ENCODE data around the gene TMEM87A.

The TMEM87A gene

GRCh38 chr15:42215913-42216829 lies 57.1 kb downstream of the TMEM87A start (continued):
- TF ChIP-seq, protein P1, sequence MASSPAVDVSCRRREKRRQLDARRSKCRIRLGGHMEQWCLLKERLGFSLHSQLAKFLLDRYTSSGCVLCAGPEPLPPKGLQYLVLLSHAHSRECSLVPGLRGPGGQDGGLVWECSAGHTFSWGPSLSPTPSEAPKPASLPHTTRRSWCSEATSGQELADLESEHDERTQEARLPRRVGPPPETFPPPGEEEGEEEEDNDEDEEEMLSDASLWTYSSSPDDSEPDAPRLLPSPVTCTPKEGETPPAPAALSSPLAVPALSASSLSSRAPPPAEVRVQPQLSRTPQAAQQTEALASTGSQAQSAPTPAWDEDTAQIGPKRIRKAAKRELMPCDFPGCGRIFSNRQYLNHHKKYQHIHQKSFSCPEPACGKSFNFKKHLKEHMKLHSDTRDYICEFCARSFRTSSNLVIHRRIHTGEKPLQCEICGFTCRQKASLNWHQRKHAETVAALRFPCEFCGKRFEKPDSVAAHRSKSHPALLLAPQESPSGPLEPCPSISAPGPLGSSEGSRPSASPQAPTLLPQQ (tag by site-specific recombination; IDR thresholded peaks at IDR 0.05): no peak
- no peak for TF ChIP-seq ZSCAN5A (tag by site-specific recombination; IDR thresholded peaks at IDR 0.05)

DNA sequence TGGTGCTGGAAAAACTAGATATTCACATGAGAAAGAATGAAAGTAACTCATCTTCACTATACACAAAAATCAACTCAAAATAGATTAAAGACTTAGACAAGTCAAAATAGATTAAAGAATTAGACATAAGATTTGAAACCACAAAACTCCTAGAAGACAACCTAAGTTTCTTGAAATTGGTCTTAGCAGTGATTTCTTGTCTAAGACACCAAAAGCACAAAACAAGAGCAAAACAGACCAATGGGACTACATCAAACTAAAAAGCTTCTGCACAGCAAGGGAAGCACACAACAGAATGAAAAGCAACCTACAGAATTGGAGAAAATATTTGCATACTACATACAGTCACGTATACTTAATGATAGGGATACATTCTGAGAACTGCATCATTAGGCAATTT lies 58.6 kb downstream of the TMEM87A start:
- H3K27ac ChIP-seq (ENCODE audit: extremely low read depth, low read depth, low read length): no peak overlapping the region
- H3K4me3 ChIP-seq (ENCODE audit: low read depth, low read length): no peak overlapping the region
- ChIA-PET POLR2A (no interaction called here), CTCF (no interaction called here)
- no peaks in the 10 kb centered on the region for H3K9me3 ChIP-seq (ENCODE audit: control insufficient read depth, insufficient read depth, low read depth, low read length)
- H3K36me3 ChIP-seq (ENCODE audit: control insufficient read depth in 2 of 2, insufficient read depth in 1 of 2, low read length in 2 of 2): peaks cover 14 to 77% of the 10 kb centered on the region in 2 experiments
- TF ChIP-seq TCF7L2 (IDR thresholded peaks at IDR 0.05; ENCODE audit: borderline replicate concordance, low read depth, low read length) (no peak), ZNF23 (tag by site-specific recombination; IDR thresholded peaks at IDR 0.05; ENCODE audit: borderline replicate concordance) (no peak), ZNF140 (tag by site-specific recombination; IDR thresholded peaks at IDR 0.05) (no peak)
- no peaks in the 10 kb centered on the region for H3K4me1 ChIP-seq (ENCODE audit: control insufficient read depth, insufficient read depth, low read length)

DNA sequence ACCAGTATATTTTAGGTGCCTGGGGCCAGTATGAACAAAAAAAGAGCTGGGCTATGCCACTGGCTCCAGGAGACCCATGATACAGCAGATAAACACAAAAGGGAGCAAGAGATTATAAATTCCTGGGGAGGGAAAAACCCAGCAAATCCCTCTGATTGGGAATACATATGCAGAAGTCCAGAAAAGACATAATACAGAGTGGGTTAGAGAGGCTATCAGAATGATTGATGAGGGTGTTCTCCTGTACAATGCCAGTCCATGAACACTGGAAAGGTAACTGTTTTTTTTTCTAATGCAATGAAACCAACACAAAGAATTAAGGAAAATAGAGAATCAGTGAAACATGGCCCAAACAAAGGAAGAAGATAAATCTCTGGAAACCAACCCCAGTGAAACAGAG lies 59.7 kb downstream of the TMEM87A start:
- Histone ChIP-seq H3K36me3 (ENCODE audit: control insufficient read depth in 2 of 2, insufficient read depth in 1 of 2, low read length in 2 of 2) (peaks cover 9 to 66% of the 10 kb centered on the region in 2 experiments; a peak in 2 of 3 replicates), H3K4me1 (ENCODE audit: control insufficient read depth, insufficient read depth, low read length) (no peaks in the 10 kb centered on the region), H3K9me3 (ENCODE audit: control insufficient read depth, insufficient read depth, low read depth, low read length) (no peaks in the 10 kb centered on the region), H3K27ac (ENCODE audit: extremely low read depth, low read depth, low read length) (no peak overlapping the region), H3K4me3 (ENCODE audit: low read depth, low read length) (no peak overlapping the region)
- ChIA-PET POLR2A (interaction anchor here (0.6 kb wide), 1 partner anchor 119 kb away, joined by 7 read pairs; no protein-coding TSS in a partner anchor), CTCF (no interaction called here)
- TF ChIP-seq ZNF155 (tag by site-specific recombination; IDR thresholded peaks at IDR 0.05): no peak
- no peak for TF ChIP-seq ZNF280D (tag by site-specific recombination; IDR thresholded peaks at IDR 0.05)
- TF ChIP-seq, protein P2, sequence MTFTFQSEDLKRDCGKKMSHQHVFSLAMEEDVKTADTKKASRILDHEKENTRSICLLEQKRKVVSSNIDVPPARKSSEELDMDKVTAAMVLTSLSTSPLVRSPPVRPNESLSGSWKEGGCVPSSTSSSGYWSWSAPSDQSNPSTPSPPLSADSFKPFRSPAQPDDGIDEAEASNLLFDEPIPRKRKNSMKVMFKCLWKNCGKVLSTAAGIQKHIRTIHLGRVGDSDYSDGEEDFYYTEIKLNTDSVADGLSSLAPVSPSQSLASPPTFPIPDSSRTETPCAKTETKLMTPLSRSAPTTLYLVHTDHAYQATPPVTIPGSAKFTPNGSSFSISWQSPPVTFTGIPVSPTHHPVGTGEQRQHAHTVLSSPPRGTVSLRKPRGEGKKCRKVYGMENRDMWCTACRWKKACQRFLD (tag by site-specific recombination; IDR thresholded peaks at IDR 0.05): no peak
- TF ChIP-seq ZNF639 (tag by site-specific recombination; IDR thresholded peaks at IDR 0.05): no peak
- TF ChIP-seq, protein P3, sequence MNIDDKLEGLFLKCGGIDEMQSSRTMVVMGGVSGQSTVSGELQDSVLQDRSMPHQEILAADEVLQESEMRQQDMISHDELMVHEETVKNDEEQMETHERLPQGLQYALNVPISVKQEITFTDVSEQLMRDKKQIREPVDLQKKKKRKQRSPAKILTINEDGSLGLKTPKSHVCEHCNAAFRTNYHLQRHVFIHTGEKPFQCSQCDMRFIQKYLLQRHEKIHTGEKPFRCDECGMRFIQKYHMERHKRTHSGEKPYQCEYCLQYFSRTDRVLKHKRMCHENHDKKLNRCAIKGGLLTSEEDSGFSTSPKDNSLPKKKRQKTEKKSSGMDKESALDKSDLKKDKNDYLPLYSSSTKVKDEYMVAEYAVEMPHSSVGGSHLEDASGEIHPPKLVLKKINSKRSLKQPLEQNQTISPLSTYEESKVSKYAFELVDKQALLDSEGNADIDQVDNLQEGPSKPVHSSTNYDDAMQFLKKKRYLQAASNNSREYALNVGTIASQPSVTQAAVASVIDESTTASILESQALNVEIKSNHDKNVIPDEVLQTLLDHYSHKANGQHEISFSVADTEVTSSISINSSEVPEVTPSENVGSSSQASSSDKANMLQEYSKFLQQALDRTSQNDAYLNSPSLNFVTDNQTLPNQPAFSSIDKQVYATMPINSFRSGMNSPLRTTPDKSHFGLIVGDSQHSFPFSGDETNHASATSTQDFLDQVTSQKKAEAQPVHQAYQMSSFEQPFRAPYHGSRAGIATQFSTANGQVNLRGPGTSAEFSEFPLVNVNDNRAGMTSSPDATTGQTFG (tag by site-specific recombination; IDR thresholded peaks at IDR 0.05; ENCODE audit: borderline replicate concordance): no peak
- TF ChIP-seq PRDM2 (tag by site-specific recombination; IDR thresholded peaks at IDR 0.05; ENCODE audit: borderline replicate concordance): no peak
- no peak for TF ChIP-seq ZNF169 (tag by site-specific recombination; IDR thresholded peaks at IDR 0.05)
- no peak for TF ChIP-seq ZNF24 (tag by site-specific recombination; IDR thresholded peaks at IDR 0.05)

Data from HEK293 (cell line).